Endothelial cell of umbilical vein (primary cell): Measurements from ENCODE around the gene RANGAP1. TPM values are rescaled to one million over a fixed set of nuclear protein-coding genes. Genes with fewer than 3 reads are reported as not detected.

ENCODE experiments used
- BruUV-seq: library from RNA; stranded (reverse); fragments of 400-500 nt; replicated peaks from 2 replicates; lab custom pipeline; 2021; lab: Mats Ljungman, UMichigan
- CTCF ChIA-PET: fragments of 300-600, 350-600 bp; sonication (Branson Sonifier 250); formaldehyde crosslinking; loops from one replicate; lab custom pipeline; 2021; ENCODE audit warnings: antibody characterized with exemption, inconsistent platforms; lab: Charles Lee
- POLR2A ChIA-PET: fragments of 300-600, 350-600 bp; sonication (Branson Sonifier 250); formaldehyde crosslinking; loops from one replicate; lab custom pipeline; 2021; ENCODE audit warnings: antibody characterized with exemption, inconsistent platforms; lab: Charles Lee
- DNase-seq: peaks from one replicate; pipeline ENCODE4 v3.0.0-alpha.2; 2011; ENCODE audit warnings: low read depth, low spot score
- FAIRE-seq: peaks from 2 replicates; lab custom pipeline; 2011; peaks lifted over from hg19 to GRCh38; lab: Jason Lieb, UNC
- H2AFZ ChIP-seq: 2 replicates; pipeline ENCODE4 v1.6.0; 2012; ENCODE audit warnings: low read depth, low read length, control low read depth, inconsistent platforms
- H3K27ac ChIP-seq: 2 replicates; pipeline ENCODE4 v1.5.1; 2011; ENCODE audit warnings: low read depth, mild to moderate bottlenecking, control low read depth, low read length, moderate library complexity; ENCODE audit not compliant: insufficient read depth
- H3K27me3 ChIP-seq, 2 experiments: 2 replicates each; pipeline versions ENCODE4 v1.6.0 to v1.6.1; 2011; ENCODE audit warnings: low read length in 2 of 2, mixed read lengths in 1 of 2; ENCODE audit not compliant: control insufficient read depth in 2 of 2, insufficient read depth in 2 of 2
- H3K36me3 ChIP-seq, 2 experiments: 2 replicates in 1 of 2; 3 replicates in 1 of 2; pipeline ENCODE4 v1.5.1; 2011; ENCODE audit warnings: low read length in 2 of 2, mild to moderate bottlenecking in 1 of 2, moderate library complexity in 1 of 2; ENCODE audit not compliant: control insufficient read depth in 2 of 2, insufficient read depth in 2 of 2; ENCODE audit errors: extremely low read depth in 1 of 2
- H3K4me1 ChIP-seq: 3 replicates; pipeline ENCODE4 v1.5.1; 2011; ENCODE audit warnings: mild to moderate bottlenecking, low read length; ENCODE audit not compliant: control insufficient read depth, insufficient read depth; ENCODE audit errors: extremely low read depth
- H3K4me2 ChIP-seq: 2 replicates; pipeline ENCODE4 v1.6.1; 2011; ENCODE audit warnings: low read length, control low read depth, mixed read lengths; ENCODE audit not compliant: insufficient read depth
- H3K4me3 ChIP-seq, 3 experiments: fragments of 200-600 bp in 1 of 3; sonication (generic), shearing (Covaris generic) in 1 of 3; replicated peaks in 1 of 3; 2 replicates each; pipeline ENCODE4 v1.5.1; 2011 to 2016; ENCODE audit warnings: control low read depth in 3 of 3, low read length in 3 of 3, mild to moderate bottlenecking in 2 of 3, inconsistent platforms in 1 of 3, low read depth in 1 of 3, moderate library complexity in 1 of 3; ENCODE audit not compliant: insufficient read depth in 1 of 3
- H3K79me2 ChIP-seq: 2 replicates; pipeline ENCODE4 v1.6.0; 2012; ENCODE audit warnings: low read length, inconsistent platforms; ENCODE audit not compliant: control insufficient read depth, insufficient read depth
- H3K9ac ChIP-seq: replicated peaks from 2 replicates; pipeline ENCODE3; 2011; ENCODE audit warnings: low read length, control low read depth; ENCODE audit not compliant: insufficient read depth; ENCODE audit errors: extremely low read depth
- H3K9me1 ChIP-seq: replicated peaks from 3 replicates; pipeline ENCODE4 v1.6.0; 2011; ENCODE audit warnings: mild to moderate bottlenecking, low read length; ENCODE audit not compliant: control insufficient read depth, insufficient read depth; ENCODE audit errors: extremely low read depth
- H3K9me3 ChIP-seq: replicated peaks from 2 replicates; pipeline ENCODE4 v1.5.1; 2012; ENCODE audit warnings: low read length, inconsistent platforms; ENCODE audit not compliant: control insufficient read depth, insufficient read depth
- H4K20me1 ChIP-seq: replicated peaks from 2 replicates; pipeline ENCODE3; 2011; ENCODE audit warnings: mild to moderate bottlenecking, low read length; ENCODE audit not compliant: control insufficient read depth, insufficient read depth; ENCODE audit errors: extremely low read depth
- EZH2 ChIP-seq: IDR thresholded peaks from 2 replicates; pipeline ENCODE4 v1.6.1; 2012; ENCODE audit warnings: borderline replicate concordance, low read depth, mild to moderate bottlenecking, moderate library complexity, low read length, inconsistent platforms; ENCODE audit not compliant: severe bottlenecking
- FOS ChIP-seq: IDR thresholded peaks from 2 replicates; pipeline ENCODE4 v1.6.1; 2011; ENCODE audit warnings: mild to moderate bottlenecking, low read length, moderate library complexity, borderline replicate concordance; ENCODE audit not compliant: insufficient read depth
- GATA2 ChIP-seq: IDR thresholded peaks from 2 replicates; pipeline ENCODE4 v1.7.0; 2011; ENCODE audit warnings: low read depth, mild to moderate bottlenecking, moderate library complexity, mixed read lengths, low read length; ENCODE audit not compliant: insufficient read length, insufficient read depth
- JUN ChIP-seq: IDR thresholded peaks from 2 replicates; pipeline ENCODE4 v1.6.1; 2011; ENCODE audit warnings: borderline replicate concordance, low read depth; ENCODE audit not compliant: insufficient read length, insufficient read depth
- MYC ChIP-seq: IDR thresholded peaks from one replicate; pipeline ENCODE4 v1.6.1; 2011; ENCODE audit warnings: mild to moderate bottlenecking, low read depth, low read length
- POLR2A ChIP-seq: IDR thresholded peaks from 2 replicates; pipeline ENCODE4 v1.6.1; 2012; ENCODE audit warnings: low read depth, mild to moderate bottlenecking, control low read depth, low read length
- POLR2AphosphoS5 ChIP-seq: IDR thresholded peaks from 2 replicates; pipeline ENCODE4 v1.6.1; 2012; ENCODE audit warnings: low read depth, mild to moderate bottlenecking, control low read depth, low read length, moderate library complexity; ENCODE audit not compliant: insufficient read depth
- dilution Hi-C: fragments of 300-500 bp; cut with MboI; formaldehyde crosslinking; loops from one replicate; pipeline ENCODE4 v1.15.0; 2019; ENCODE audit warnings: low sequenced_read_pairs; ENCODE audit not compliant: extremely low pct_ligation_motif_present
- intact Hi-C: fragments of 100-400 bp; cut with micrococcal nuclease; formaldehyde crosslinking; loops from one replicate; pipeline ENCODE4 v1.10.0; 2022
- polyA plus RNA-seq, 4 experiments: library from polyadenylated mRNA; depleted of rRNA in 3 of 4; stranded (reverse) in 3 of 4; unstranded in 1 of 4; fragments of >200 nt; gene quantifications; 2 replicates each; pipeline versions ENCODE4 v1.2.1 to v1.2.3, GENCODE V29; 2011 to 2012; ENCODE audit warnings: missing spikeins in 1 of 4
- total RNA-seq: library from RNA; stranded (reverse); gene quantifications from 2 replicates; pipeline ENCODE4 v1.2.3, GENCODE V29; 2021
- TF ChIP-seq, protein P1 (sequence below): IDR thresholded peaks from 2 replicates; pipeline ENCODE4 v1.6.1; 2011; ENCODE audit not compliant: insufficient read depth, insufficient read length
- TF ChIP-seq, protein P2 (sequence below), 2 donors: IDR thresholded peaks; 1 replicate in 1 of 2; 2 replicates in 1 of 2; pipeline ENCODE4 v1.5.1; 2011; ENCODE audit warnings: low read length in 2 of 2, mild to moderate bottlenecking in 2 of 2, moderate library complexity in 2 of 2, control low read depth in 1 of 2, inconsistent platforms in 1 of 2, low read depth in 1 of 2; ENCODE audit not compliant: insufficient read depth in 1 of 2; ENCODE audit errors: extremely low read depth in 1 of 2

The RANGAP1 gene
- total and polyA plus RNA-seq, 2 donors (not counting 3 experiments of a cell fraction or from before 2014, with no cell fraction given): 169 to 182 TPM

DNA sequence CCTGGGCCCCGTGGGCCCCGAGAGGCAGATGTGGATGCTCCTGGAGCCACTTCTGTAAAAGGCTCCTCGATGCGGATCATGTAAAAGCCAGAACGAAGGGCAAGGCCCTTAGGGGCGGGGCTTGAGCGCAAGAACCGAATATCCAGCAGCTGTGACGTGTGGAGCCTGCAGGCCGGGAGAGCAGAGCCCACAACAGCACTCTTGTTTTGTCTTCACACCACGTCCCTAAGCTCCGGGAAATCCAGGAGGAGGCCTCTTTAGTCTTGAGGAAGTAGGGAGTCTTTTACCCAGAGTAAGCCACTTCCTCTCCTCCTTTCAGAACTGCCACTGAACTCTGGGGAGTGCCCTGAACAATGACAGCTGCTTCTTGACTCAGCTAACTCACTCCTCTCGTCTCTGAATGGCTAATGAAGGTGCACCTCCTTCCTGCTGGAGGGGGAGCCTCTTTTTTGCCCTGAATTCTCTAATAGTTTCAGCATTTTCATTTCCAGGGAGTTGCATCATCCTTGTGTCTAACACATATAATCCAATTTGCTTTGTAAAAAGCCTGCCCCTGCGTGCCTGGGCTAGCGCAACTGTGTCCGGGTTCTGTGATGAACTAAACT is 68.3 kb downstream of the RANGAP1 start:
- FAIRE-seq (peak; percentile 93), DNase-seq (peak; percentile 72)
- Histone ChIP-seq H3K27ac (peak overlapping the region; percentile 29), H3K9me1 (no peaks in the 10 kb centered on the region), H3K9me3 (no peaks in the 10 kb centered on the region), H2AFZ (peak overlapping the region; percentile 23), H3K36me3 (peaks cover 3 to 7% of the 10 kb centered on the region in 2 experiments), H3K9ac (no peak overlapping the region), H3K27me3 (no peaks in the 10 kb centered on the region), H3K4me2 (peak overlapping the region; percentile 1), H3K4me3 (no peak overlapping the region), H4K20me1 (no peaks in the 10 kb centered on the region), H3K79me2 (no peaks in the 10 kb centered on the region), H3K4me1 (peaks cover 12% of the 10 kb centered on the region)
- ChIA-PET CTCF (interaction anchor here (0.7 to 1.8 kb wide), 6 partner anchors 9 to 295 kb away, joined by 3 to 8 read pairs (median 4); no protein-coding TSS in a partner anchor), POLR2A (interaction anchor here (0.6 kb wide), 1 partner anchor 11 kb away, joined by 8 read pairs; no protein-coding TSS in a partner anchor)
- intact Hi-C loops (loop anchor here (1.0 to 2.0 kb wide), 2 partner anchors 13 to 36 kb away; no protein-coding TSS in a partner anchor), dilution Hi-C loops (no loop called here)
- TF ChIP-seq, protein P1, sequence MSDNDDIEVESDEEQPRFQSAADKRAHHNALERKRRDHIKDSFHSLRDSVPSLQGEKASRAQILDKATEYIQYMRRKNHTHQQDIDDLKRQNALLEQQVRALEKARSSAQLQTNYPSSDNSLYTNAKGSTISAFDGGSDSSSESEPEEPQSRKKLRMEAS: no peak
- TF ChIP-seq GATA2: no peak
- TF ChIP-seq MYC: no peak
- TSS peak; percentile 62 for BruUV-seq

DNA sequence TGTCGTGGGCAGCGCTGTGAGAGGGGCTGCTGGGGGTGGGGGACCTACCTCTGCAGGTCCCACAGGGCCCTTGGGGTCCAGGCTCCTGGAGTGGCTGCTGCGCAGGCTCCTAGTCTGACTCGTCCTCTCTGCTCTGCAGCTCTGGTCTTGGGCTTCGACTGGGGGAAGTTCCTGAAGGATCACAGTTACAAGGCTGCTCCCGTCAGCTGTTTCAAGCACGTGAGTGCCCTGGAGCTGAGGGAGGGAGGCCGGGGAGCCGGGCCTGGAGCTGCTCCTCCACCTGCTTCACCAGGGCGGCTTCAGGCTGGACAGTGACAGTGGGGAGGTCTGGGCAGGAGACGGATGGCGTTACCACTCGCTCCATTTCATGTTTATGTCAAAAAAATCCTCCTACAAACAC is 69.0 kb downstream of the RANGAP1 start:
- FAIRE-seq (no peak), DNase-seq (no peak)
- dilution Hi-C loops: no loop called here
- ChIA-PET POLR2A (no interaction called here), CTCF (interaction anchor here (0.9 to 1.8 kb wide), 5 partner anchors 10 to 21 kb away, joined by 3 to 8 read pairs (median 5); no protein-coding TSS in a partner anchor)
- H3K36me3 ChIP-seq: peaks cover 0 to 7% of the 10 kb centered on the region in 2 experiments
- H3K79me2 ChIP-seq: no peaks in the 10 kb centered on the region
- H3K4me1 ChIP-seq: peaks cover 12% of the 10 kb centered on the region
- H3K9me3 ChIP-seq: no peaks in the 10 kb centered on the region
- intact Hi-C loops: loop anchor here (1.0 to 2.0 kb wide), 2 partner anchors 14 to 36 kb away; no protein-coding TSS in a partner anchor
- TF ChIP-seq FOS (no peak), GATA2 (no peak), POLR2A (no peak), POLR2AphosphoS5 (no peak), JUN (no peak), EZH2 (no peak), MYC (no peak)
- TF ChIP-seq, protein P2, sequence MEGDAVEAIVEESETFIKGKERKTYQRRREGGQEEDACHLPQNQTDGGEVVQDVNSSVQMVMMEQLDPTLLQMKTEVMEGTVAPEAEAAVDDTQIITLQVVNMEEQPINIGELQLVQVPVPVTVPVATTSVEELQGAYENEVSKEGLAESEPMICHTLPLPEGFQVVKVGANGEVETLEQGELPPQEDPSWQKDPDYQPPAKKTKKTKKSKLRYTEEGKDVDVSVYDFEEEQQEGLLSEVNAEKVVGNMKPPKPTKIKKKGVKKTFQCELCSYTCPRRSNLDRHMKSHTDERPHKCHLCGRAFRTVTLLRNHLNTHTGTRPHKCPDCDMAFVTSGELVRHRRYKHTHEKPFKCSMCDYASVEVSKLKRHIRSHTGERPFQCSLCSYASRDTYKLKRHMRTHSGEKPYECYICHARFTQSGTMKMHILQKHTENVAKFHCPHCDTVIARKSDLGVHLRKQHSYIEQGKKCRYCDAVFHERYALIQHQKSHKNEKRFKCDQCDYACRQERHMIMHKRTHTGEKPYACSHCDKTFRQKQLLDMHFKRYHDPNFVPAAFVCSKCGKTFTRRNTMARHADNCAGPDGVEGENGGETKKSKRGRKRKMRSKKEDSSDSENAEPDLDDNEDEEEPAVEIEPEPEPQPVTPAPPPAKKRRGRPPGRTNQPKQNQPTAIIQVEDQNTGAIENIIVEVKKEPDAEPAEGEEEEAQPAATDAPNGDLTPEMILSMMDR (IDR thresholded peaks at IDR 0.05; ENCODE audit: extremely low read depth in 1 of 2, insufficient read depth in 1 of 2, low read depth in 1 of 2, low read length in 2 of 2): no peak
- TF ChIP-seq, protein P1: no peak
- H3K9me1 ChIP-seq: no peaks in the 10 kb centered on the region
- no peaks in the 10 kb centered on the region for H3K27me3 ChIP-seq
- H2AFZ ChIP-seq: no peak overlapping the region
- BruUV-seq: no TSS peak
- H3K9ac ChIP-seq: no peak overlapping the region
- no peak overlapping the region for H3K4me3 ChIP-seq
- H4K20me1 ChIP-seq: no peaks in the 10 kb centered on the region
- H3K27ac ChIP-seq: peak overlapping the region; percentile 29
- no peak overlapping the region for H3K4me2 ChIP-seq
